Skeletal muscle tissue (tissue), 4 donors: ENCODE data around the gene DMAC2L. TPM values are rescaled to one million over a fixed set of nuclear protein-coding genes. Genes with fewer than 3 reads are reported as not detected.

Experiments
- H3K27ac ChIP-seq: one replicate; pipeline ENCODE4 v1.7.0; 2013; ENCODE audit warnings: mild to moderate bottlenecking, low read depth, low read length, inconsistent platforms
- H3K27me3 ChIP-seq, 3 donors: one replicate each; pipeline ENCODE4 v1.7.0; 2013; ENCODE audit warnings: low read length in 3 of 3; ENCODE audit not compliant: control insufficient read depth in 3 of 3, insufficient read depth in 3 of 3
- H3K36me3 ChIP-seq, 3 donors: one replicate each; pipeline ENCODE4 v1.7.0; 2013; ENCODE audit warnings: low read length in 3 of 3; ENCODE audit not compliant: control insufficient read depth in 3 of 3, insufficient read depth in 3 of 3
- H3K4me1 ChIP-seq, 3 donors: one replicate each; pipeline ENCODE4 v1.7.0; 2013; ENCODE audit warnings: low read length in 3 of 3, mild to moderate bottlenecking in 3 of 3; ENCODE audit not compliant: control insufficient read depth in 3 of 3, insufficient read depth in 3 of 3
- H3K4me3 ChIP-seq, 3 donors: one replicate each; pipeline ENCODE4 v1.7.0; 2013; ENCODE audit warnings: low read length in 3 of 3
- H3K9ac ChIP-seq, 3 donors: one replicate each; pipeline ENCODE4 v1.7.0; 2013; ENCODE audit warnings: low read length in 3 of 3, mild to moderate bottlenecking in 3 of 3, moderate library complexity in 2 of 3, low read depth in 1 of 3
- H3K9me3 ChIP-seq, 3 donors: one replicate each; pipeline ENCODE4 v1.7.0; 2013; ENCODE audit warnings: low read length in 3 of 3; ENCODE audit not compliant: control insufficient read depth in 3 of 3
- total RNA-seq: library from RNA; depleted of rRNA; stranded (reverse); fragments of >200 nt; gene quantifications from one replicate; pipeline ENCODE4 v1.2.3, GENCODE V29; 2014
- donor health status: Osteomylitis.

Gene DMAC2L
- total RNA-seq, 1 donor from 2014 or later: 4.7 TPM

DNA sequence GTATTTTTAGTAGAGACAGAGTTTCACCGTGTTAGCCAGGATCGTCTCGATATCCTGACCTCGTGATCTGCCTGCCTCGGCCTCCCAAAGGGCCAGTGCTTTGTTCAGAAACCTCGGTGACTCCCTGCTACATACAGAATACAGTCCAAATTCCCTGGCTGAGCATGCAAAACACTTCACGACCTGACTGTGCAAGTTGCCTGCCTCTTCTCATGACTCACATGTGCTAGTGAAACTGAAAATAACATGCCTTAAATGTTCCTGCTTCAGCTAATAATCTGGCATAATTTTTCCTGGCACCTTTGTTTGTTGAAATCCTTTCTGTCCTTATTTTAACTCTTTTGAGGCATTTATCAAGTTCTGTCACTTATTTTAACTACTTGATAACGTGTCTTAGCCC is 8.2 kb downstream of the DMAC2L start:
- Histone ChIP-seq H3K27ac (no peak overlapping the region), H3K9ac (no peak overlapping the region), H3K27me3 (no peaks in the 10 kb centered on the region), H3K4me1 (peaks cover 0 to 24% (median 5%) of the 10 kb centered on the region in 3 donors), H3K4me3 (no peak overlapping the region), H3K9me3 (no peaks in the 10 kb centered on the region), H3K36me3 (peaks cover 0 to 6% (median 6%) of the 10 kb centered on the region in 3 donors)

DNA sequence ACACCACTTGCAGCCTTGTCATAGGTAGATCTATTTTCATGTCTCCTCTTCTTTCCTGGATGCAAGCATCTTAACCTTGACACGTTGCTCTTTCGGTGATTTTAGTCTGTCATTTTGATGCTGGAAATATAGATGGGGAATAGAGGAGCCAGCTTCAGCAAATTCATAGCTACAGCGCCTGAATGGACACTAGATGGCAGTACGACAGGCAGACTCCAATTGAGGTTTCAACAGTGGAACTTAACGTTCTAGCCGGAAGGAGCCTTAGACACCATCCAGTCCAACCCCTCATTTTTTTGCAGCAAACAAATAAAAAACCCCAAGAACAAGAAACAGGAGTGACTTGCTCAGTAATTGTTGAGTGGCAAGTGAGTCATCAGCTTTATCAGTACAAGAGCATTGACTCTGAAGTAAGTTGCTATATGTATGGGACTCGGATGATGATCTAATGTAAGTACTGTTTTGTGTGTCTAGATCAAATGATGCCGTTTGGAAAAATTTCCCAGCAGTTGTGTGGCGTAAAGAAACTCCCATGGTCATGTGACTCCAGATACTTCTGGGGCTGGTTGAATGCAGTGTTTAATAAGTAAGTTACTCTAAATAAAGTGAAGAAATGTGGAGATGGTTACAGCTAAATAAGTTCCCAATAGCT is 9.0 kb downstream of the DMAC2L start:
- peak overlapping the region; percentile 35 to 61 (median 61) for H3K4me3 ChIP-seq
- H3K27me3 ChIP-seq: no peaks in the 10 kb centered on the region
- peaks cover 0 to 24% (median 5%) of the 10 kb centered on the region in 3 donors for H3K4me1 ChIP-seq
- peak overlapping the region in 2 of 3 donors; percentile 1 to 35 for H3K9ac ChIP-seq
- H3K9me3 ChIP-seq: no peaks in the 10 kb centered on the region
- peak overlapping the region; percentile 55 for H3K27ac ChIP-seq
- peaks cover 0 to 6% (median 6%) of the 10 kb centered on the region in 3 donors for H3K36me3 ChIP-seq

DNA sequence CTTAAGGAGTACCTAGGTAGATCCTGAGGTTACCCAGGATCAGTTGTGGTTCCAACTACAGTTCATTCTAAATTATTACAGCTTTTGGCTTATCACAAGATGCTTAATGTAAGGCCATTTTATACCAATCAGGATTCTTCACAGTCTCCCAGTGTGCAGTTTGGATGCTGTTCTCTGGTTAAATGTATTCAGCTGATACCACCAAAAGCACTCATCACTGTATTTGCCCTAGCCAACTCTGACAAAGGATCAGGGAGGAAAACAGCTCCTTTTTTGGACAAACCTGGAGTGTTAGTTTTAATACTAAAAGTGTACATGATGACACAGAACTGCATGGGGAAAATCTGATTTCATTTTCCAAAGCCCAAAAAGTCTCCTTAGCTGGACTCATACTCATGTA is 19.5 kb downstream of the DMAC2L start:
- Histone ChIP-seq H3K27me3 (no peaks in the 10 kb centered on the region), H3K27ac (no peak overlapping the region), H3K36me3 (peaks cover 0 to 13% (median 8%) of the 10 kb centered on the region in 3 donors), H3K4me3 (no peak overlapping the region), H3K9ac (no peak overlapping the region), H3K9me3 (no peaks in the 10 kb centered on the region), H3K4me1 (peaks cover 12 to 21% (median 14%) of the 10 kb centered on the region in 3 donors)

DNA sequence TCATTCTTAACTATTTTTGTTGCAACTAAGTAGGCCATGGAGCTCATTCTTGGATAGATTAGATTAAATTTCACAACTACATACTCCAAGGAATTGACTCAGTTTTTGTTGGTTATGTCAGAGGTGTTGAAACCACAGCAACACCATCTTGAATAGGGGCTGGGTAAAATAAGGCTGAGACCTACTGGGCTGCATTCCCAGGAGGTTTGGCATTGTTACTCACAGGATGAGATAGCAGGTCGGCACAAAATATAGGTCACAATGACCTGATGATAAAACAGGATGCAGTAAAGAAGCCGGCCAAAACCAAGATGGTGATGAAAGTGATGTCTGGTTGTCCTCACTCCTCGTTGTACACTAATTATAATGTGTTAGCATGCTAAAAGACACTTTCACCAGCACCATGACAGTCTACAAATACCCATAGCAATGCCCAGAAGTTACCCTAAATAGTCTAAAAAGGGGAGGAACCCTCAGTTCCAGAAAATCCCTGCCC is 20.9 kb downstream of the DMAC2L start:
- Histone ChIP-seq H3K9me3 (no peaks in the 10 kb centered on the region), H3K27me3 (no peaks in the 10 kb centered on the region), H3K9ac (no peak overlapping the region), H3K4me1 (peaks cover 12 to 21% (median 14%) of the 10 kb centered on the region in 3 donors), H3K27ac (no peak overlapping the region), H3K4me3 (no peak overlapping the region), H3K36me3 (peaks cover 0 to 13% (median 6%) of the 10 kb centered on the region in 3 donors)

DNA sequence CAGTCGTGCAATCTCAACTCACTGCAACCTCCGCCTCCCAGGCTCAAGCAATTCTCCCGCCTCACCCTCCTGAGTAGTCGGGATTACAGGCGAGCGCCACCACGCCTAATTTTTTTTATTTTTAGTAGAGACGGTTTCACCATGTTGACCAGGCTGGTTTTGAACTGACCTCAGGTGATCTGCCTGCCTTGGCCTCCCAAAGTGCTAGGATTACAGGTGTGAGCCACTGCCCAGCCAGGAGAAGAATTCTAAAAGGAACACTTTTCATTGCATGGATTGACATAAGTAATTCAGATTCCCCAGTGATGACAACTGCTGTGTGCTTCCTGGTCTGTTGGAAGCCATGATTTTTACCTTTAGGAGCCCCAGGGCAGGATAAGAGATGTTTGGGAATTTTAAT is 22.1 kb downstream of the DMAC2L start:
- H3K27ac ChIP-seq: no peak overlapping the region
- H3K4me1 ChIP-seq: peaks cover 12 to 21% (median 14%) of the 10 kb centered on the region in 3 donors
- H3K36me3 ChIP-seq: peaks cover 0 to 13% (median 6%) of the 10 kb centered on the region in 3 donors
- no peak overlapping the region for H3K4me3 ChIP-seq
- H3K9ac ChIP-seq: no peak overlapping the region
- no peaks in the 10 kb centered on the region for H3K27me3 ChIP-seq
- no peaks in the 10 kb centered on the region for H3K9me3 ChIP-seq

DNA sequence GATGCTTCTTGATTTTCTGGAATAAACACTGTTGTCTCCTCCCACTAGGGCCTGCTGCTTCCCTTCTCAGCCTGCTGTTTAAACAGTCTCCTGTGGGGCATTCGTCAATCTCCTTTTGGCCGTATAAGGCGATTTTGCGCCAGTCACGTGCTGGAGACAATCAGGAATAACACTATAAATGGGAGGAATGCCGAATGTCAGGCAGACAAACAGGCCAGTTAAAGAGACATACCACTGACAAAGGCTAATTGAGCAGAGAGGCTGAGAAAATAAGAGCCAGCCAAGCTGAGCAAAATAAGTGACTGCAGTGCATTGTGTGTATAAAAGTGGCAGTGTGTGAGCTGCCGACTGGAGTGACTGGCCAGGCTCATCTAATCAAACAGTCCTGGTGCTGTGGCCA is 23.3 kb downstream of the DMAC2L start:
- Histone ChIP-seq H3K9ac (no peak overlapping the region), H3K36me3 (peaks cover 0 to 9% (median 4%) of the 10 kb centered on the region in 3 donors), H3K27me3 (no peaks in the 10 kb centered on the region), H3K27ac (peak overlapping the region; percentile 74), H3K4me3 (no peak overlapping the region), H3K4me1 (peaks cover 12 to 21% (median 14%) of the 10 kb centered on the region in 3 donors), H3K9me3 (no peaks in the 10 kb centered on the region)

DNA sequence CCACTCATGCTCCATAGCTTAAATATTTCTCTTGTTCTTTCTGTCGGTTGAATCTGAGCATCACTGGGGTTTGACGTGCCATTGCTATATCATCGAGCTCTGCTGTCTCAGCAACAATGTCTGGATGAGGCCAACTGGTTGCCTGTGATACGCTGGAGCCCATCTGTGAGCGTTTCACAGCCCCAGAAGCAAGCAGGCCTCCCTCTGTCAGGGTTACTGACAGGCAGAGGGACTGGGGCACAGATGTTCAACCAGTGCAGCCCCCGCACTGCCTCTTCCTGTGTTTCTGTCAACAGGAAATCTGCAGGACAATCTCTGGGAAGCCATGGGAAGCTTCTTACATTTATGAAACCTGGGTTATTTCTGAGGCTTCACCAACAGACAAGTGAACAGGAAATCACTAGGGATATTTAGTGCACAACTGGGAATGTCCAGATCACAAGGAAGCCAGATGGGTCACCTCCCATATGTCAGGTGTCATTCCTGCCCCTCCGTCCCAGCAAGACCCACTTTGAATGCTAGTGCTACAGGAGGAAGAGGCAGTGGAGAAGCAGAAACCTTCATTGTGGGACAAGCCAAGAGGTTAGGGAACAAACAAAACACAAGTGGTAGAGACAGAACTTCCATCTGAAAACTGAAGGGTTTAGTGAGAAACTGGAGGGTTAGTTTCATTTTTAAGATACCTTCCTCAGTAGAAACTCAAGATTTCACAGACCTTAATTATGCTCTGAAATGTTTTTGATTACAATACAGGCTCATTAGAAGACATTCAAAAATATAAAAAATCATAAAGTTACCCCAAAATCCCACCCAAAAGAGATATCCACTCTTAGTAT is 24.1 kb downstream of the DMAC2L start:
- Histone ChIP-seq H3K9ac (peak overlapping the region in 1 of 3 donors; percentile 25), H3K4me3 (peak overlapping the region in 1 of 3 donors; percentile 54), H3K36me3 (peaks cover 0 to 8% (median 2%) of the 10 kb centered on the region in 3 donors), H3K27me3 (no peaks in the 10 kb centered on the region), H3K4me1 (peaks cover 12 to 21% (median 14%) of the 10 kb centered on the region in 3 donors), H3K9me3 (no peaks in the 10 kb centered on the region), H3K27ac (peak overlapping the region; percentile 74)

DNA sequence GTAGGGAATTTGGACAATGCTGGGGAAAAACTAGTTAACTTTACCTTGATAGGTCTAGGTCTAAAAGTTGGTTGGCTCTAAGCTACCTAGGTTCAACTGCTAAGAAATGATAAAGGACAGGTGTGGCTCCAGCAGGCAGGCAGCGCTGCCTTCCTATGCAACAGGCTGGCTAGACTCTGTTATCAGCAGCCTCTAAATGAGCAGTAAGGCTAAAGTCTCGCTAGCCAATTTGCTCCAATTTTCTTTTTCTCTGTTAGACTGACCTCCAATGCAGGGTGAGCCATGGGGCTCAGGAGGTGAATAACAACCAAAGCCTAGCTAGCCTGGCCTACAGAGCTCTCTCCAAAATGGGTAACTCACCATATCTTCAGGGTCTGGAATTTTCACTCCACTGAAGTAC is 26.5 kb downstream of the DMAC2L start:
- Histone ChIP-seq H3K4me1 (peaks cover 15 to 26% (median 16%) of the 10 kb centered on the region in 3 donors), H3K36me3 (no peaks in the 10 kb centered on the region), H3K27me3 (no peaks in the 10 kb centered on the region), H3K9me3 (no peaks in the 10 kb centered on the region), H3K9ac (no peak overlapping the region), H3K27ac (no peak overlapping the region), H3K4me3 (no peak overlapping the region)

DNA sequence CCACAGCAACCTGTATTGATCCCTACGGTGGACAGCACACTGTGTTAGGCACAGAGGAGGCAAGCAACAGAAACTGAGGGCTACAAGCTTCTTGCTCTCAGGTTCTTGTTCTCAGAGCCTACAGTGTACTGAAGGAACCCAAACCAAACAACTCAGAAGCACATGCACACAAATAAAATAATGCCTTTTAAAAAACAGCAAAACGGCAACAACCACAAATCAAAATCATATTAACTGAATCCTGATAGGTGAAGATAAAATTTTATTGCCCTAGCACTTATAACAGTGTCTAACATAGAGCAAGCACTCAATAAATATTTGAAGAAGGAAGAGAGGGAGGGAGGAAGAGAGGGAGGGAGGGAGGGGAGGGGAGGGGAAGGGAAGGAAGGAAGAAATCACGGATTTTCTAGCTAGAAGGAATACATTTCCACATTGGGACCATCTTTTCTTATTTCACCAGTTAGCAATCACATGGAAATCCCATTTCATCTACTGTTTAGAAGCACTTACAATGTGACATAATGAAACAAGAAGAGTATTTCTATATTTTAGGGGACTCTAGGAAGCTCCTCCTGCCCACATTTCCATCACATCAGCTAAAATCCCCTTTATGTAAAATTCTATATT is 27.2 kb downstream of the DMAC2L start:
- H3K27ac ChIP-seq: no peak overlapping the region
- H3K4me1 ChIP-seq: peaks cover 15 to 31% (median 16%) of the 10 kb centered on the region in 3 donors

More for the DNA sequence above, 27.2 kb downstream of the DMAC2L start:
- no peak overlapping the region for H3K9ac ChIP-seq
- no peaks in the 10 kb centered on the region for H3K9me3 ChIP-seq
- H3K4me3 ChIP-seq: no peak overlapping the region
- no peaks in the 10 kb centered on the region for H3K27me3 ChIP-seq
- no peaks in the 10 kb centered on the region for H3K36me3 ChIP-seq
